Eye (tissue), 1 donor: Measurements from ENCODE around the gene GRIK1.
A peak's percentile ranks its signal among the peaks of the same experiment; 100 is the strongest.

Source experiments
- DNase-seq: peaks from one replicate; pipeline ENCODE4 v3.0.0-alpha.2; 2015

GRIK1 gene

GRCh38 chr21:29904359-29905282 lies 35.2 kb downstream of the GRIK1 start:
- DNase-seq = no peak

DNA sequence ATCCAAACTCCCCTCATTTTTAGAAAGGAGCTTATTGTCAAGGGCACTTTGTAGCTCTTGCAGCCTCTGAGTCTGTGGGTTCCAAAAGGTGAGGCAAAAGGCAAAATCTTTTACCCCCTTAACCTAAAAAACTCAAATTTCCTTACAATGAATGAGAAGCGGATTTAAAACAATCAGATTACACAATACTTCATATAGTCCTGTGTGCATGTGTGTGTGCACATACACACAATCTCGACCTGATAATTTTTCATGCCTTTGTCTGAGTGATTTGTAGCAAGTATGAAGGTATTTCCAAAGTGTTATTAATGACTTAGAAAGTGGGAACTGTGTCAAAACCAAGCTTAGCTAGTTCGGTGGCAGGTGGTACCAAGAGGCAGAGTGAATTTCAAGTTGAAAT lies 42.9 kb downstream of the GRIK1 start:
- no peak for DNase-seq

GRCh38 chr21:29893687-29894086 lies 46.1 kb downstream of the GRIK1 start:
- no peak for DNase-seq

GRCh38 chr21:29892379-29892778 lies 47.4 kb downstream of the GRIK1 start:
- DNase-seq = no peak

GRCh38 chr21:29888437-29888836 lies 51.4 kb downstream of the GRIK1 start:
- no peak for DNase-seq

DNA sequence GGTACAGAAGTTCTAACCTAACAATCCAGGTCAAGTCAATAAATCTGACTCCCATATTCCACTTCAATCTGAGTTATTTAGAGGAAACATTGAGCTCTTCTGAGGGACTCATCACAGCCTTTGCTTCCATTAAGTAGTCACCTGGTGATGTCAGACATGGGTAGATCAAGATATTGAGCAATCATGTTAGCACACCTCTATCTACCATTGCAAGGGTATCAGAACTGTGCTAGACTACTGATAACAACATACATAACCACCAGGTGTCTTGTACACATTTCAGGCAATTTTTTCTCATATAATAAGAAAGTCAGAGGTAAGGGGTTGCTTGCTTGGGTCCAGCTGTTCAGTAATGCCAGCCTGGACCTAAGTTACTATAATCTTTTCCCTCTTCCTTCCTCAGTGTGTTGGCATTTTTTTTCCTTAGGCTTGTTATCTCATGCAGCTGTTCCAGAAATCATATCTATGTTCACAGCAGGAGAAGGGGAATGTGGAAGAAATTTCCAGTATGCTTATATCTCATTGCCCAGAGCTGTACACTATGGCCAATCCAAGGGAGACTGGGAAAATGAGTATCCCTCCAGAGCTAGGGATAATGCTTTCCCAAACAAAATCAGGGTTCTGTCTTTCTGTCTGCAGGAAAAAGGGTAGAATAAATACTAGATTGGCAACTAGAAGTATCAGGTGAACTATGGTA lies 52.3 kb downstream of the GRIK1 start:
- DNase-seq = no peak

DNA sequence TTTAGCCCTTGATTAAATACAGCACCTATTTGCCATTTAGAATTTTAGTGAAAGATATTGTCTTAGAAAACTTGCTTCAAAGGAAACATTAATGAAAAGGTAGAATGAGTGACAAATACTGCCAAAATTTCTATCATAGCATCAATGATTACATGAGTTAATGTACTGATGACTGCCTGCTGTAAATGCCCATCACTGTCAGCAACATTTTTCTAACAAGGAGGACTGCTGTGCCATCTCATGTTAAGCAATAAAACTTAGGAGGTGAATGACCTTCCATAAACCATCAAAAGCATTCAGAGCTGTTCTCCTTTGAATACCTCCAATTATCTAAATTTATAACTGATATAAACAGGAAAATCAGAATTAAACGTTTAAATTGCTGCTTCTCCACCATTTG lies 54.3 kb downstream of the GRIK1 start:
- no peak for DNase-seq

- no peak for DNase-seq
Measured at GRCh38 chr21:29875873-29876272, 63.9 kb downstream of the GRIK1 start.

- DNase-seq = no peak
Measured at GRCh38 chr21:29875036-29875716, 64.6 kb downstream of the GRIK1 start.

GRCh38 chr21:29873908-29874307 lies 65.9 kb downstream of the GRIK1 start:
- DNase-seq = no peak

DNA sequence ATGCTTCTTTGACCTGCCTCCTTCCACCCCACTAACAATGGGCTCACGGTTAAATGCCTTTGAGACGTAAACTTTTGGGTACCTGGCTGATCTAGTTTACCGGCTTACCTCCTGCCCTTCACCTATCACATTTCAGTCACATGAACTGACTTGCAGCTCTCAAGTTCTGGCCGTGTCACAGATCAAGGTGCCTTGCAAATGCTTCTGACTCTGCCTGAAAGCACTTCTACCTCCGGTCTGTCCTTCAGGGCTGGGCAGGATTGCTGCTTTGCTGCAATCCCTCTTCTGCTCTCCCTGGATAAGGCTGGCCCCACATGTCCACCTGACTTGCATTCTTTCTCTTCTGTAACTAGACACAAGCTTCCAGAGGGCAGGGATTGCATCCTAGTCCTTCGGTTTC lies 69.0 kb downstream of the GRIK1 start:
- DNase-seq = no peak

DNA sequence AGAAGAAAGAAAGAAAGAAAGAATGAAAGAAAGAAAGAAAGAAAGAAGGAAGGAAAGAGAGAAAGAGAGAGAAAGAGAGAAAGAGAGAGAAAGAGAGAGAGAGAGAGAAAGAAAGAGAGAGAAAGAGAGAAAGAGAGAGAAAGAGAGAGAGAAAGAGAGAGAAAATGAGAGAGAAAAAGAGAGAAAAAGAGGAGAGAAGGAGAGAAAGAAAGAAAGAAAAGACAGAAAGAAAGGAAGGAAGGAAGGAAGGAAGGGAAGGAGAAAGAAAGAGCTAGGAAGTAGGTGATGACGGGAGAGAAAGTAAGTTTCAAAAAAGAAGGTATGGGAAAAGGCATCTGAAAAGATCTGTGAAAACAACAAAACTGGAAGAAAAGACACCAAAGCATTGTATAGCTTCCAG lies 72.0 kb downstream of the GRIK1 start:
- DNase-seq = no peak

- DNase-seq = no peak
Measured at GRCh38 chr21:29860346-29860745, 79.5 kb downstream of the GRIK1 start.

GRCh38 chr21:29857150-29857549 lies 82.6 kb downstream of the GRIK1 start:
- no peak for DNase-seq

- DNase-seq = no peak
Measured at GRCh38 chr21:29854795-29855194, 85.0 kb downstream of the GRIK1 start.

GRCh38 chr21:29851611-29852010 lies 88.2 kb downstream of the GRIK1 start:
- no peak for DNase-seq

DNA sequence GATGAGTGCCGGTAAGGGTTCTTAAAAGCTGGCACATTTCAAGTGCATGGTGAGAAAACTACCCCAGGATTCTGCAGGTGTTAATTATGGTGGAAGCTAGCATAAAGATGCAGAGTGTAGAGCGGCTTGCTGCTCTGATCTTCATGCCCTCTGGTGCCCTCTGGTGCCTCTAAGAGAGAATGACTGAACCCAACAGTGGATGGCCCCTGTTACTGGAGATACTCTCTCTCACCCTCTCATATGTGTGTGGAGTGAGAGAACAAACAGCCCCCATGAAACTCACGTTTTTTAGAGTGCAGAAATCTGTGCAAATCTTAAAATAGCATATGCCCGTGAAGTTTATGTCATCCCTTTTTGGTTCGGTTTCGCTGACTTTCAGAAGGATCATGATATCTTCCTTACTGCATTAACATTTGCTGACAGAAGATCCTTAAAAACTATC lies 90.0 kb downstream of the GRIK1 start:
- DNase-seq = peak; percentile 84

DNA sequence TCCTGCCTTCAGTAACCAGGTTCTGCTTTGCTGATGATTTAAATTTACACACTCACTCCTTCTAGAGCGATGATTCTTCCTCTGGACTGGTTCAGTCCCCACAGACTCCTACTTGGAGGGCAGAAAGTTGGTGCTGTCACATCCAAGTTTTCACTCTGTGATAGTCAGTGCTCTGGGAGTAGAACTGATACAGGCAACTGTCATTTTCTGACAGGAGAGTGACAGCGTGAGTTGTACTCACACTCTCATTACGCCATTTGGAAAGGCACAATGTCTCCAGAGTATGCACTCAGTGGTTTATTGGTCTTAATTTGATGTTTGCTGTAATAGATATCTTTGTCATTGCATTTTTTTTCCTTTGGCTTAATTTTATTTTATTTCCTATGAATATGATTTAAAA lies 96.0 kb downstream of the GRIK1 start:
- DNase-seq = peak; percentile 12

- DNase-seq = no peak
Measured at GRCh38 chr21:29834617-29835016, 105.2 kb downstream of the GRIK1 start.

- no peak for DNase-seq
Measured at GRCh38 chr21:29832217-29832616, 107.6 kb downstream of the GRIK1 start.

- peak; percentile 36 for DNase-seq
Measured at GRCh38 chr21:29829564-29830275, 110.1 kb downstream of the GRIK1 start.

- DNase-seq = no peak
Measured at GRCh38 chr21:29827647-29828046, 112.1 kb downstream of the GRIK1 start.

- DNase-seq = no peak
Measured at GRCh38 chr21:29827236-29827635, 112.6 kb downstream of the GRIK1 start.
